Fibroblast of lung (primary cell): ENCODE results near the gene COP1. TPM values are rescaled to one million over a fixed set of nuclear protein-coding genes. Genes with fewer than 3 reads are reported as not detected.
A peak's percentile ranks its signal among the peaks of the same experiment; 100 is the strongest.

Source experiments
- DNase-seq, 2 donors: peaks; one replicate each; pipeline versions ENCODE4 v3.0.0 to v3.0.0-alpha.2; 2010; ENCODE audit warnings: low read depth in 2 of 2
- H2AFZ ChIP-seq: 2 replicates; pipeline ENCODE4 v1.5.1; 2012; ENCODE audit warnings: low read length, control low read depth, inconsistent platforms
- H3K27ac ChIP-seq: 2 replicates; pipeline ENCODE4 v1.5.1; 2011; ENCODE audit warnings: low read length, control low read depth; ENCODE audit not compliant: insufficient read depth
- H3K27me3 ChIP-seq: 2 replicates; pipeline ENCODE4 v1.5.1; 2011; ENCODE audit warnings: mild to moderate bottlenecking, low read length; ENCODE audit not compliant: control insufficient read depth, insufficient read depth
- H3K36me3 ChIP-seq: 2 replicates; pipeline ENCODE4 v1.5.1; 2011; ENCODE audit warnings: low read length; ENCODE audit not compliant: control insufficient read depth, insufficient read depth
- H3K4me1 ChIP-seq: 2 replicates; pipeline ENCODE4 v1.5.1; 2011; ENCODE audit warnings: low read length; ENCODE audit not compliant: control insufficient read depth, insufficient read depth; ENCODE audit errors: extremely low read depth
- H3K4me2 ChIP-seq: 2 replicates; pipeline ENCODE4 v1.5.1; 2011; ENCODE audit warnings: low read length, control low read depth; ENCODE audit not compliant: insufficient read depth; ENCODE audit errors: extremely low read depth
- H3K4me3 ChIP-seq, 4 experiments: fragments of 200-600 bp in 1 of 4; sonication (generic) in 1 of 4; replicated peaks in 1 of 4; 2 replicates each; pipeline ENCODE4 v1.5.1; 2011 to 2016; ENCODE audit warnings: low read length in 4 of 4, low read depth in 3 of 4, mild to moderate bottlenecking in 3 of 4, control low read depth in 2 of 4, inconsistent platforms in 1 of 4, mixed read lengths in 1 of 4; ENCODE audit not compliant: insufficient read depth in 1 of 4; ENCODE audit errors: control extremely low read depth in 1 of 4
- H3K79me2 ChIP-seq: 2 replicates; pipeline ENCODE4 v1.5.1; 2012; ENCODE audit warnings: mild to moderate bottlenecking, low read length, inconsistent platforms; ENCODE audit not compliant: control insufficient read depth, insufficient read depth
- H3K9ac ChIP-seq: 2 replicates; pipeline ENCODE4 v1.5.1; 2011; ENCODE audit warnings: mild to moderate bottlenecking, low read length, control low read depth; ENCODE audit not compliant: insufficient read depth
- H3K9me3 ChIP-seq: 2 replicates; pipeline ENCODE4 v1.5.1; 2012; ENCODE audit warnings: low read depth, low read length; ENCODE audit not compliant: control insufficient read depth, insufficient read depth
- H4K20me1 ChIP-seq: 2 replicates; pipeline ENCODE4 v1.5.1; 2011; ENCODE audit warnings: low read length; ENCODE audit not compliant: control insufficient read depth, insufficient read depth; ENCODE audit errors: extremely low read depth
- EZH2 ChIP-seq: IDR thresholded peaks from 2 replicates; pipeline ENCODE4 v1.5.1; 2012; ENCODE audit warnings: low read length, control low read depth, mild to moderate bottlenecking; ENCODE audit errors: missing control alignments
- polyA plus RNA-seq, 2 donors: library from polyadenylated mRNA; depleted of rRNA in 1 of 2; stranded (reverse) in 1 of 2; unstranded in 1 of 2; fragments of >200 nt; gene quantifications; 2 replicates each; pipeline ENCODE4 v1.2.1, GENCODE V29; 2011 to 2012; ENCODE audit warnings: missing spikeins in 1 of 2
- total RNA-seq: library from RNA; depleted of rRNA; stranded (reverse); fragments of >200 nt; gene quantifications from 2 replicates; pipeline ENCODE4 v1.2.1, GENCODE V29; 2014
- TF ChIP-seq, protein P1 (sequence below), 2 donors: IDR thresholded peaks in 1 of 2; conservative IDR thresholded peaks in 1 of 2; 1 replicate in 1 of 2; 2 replicates in 1 of 2; pipeline ENCODE4 v1.5.1; 2011 to 2012; ENCODE audit warnings: low read length in 2 of 2, control low read depth in 1 of 2, inconsistent platforms in 1 of 2, low read depth in 1 of 2, mild to moderate bottlenecking in 1 of 2

The COP1 gene
- total and polyA plus RNA-seq, 2 donors (not counting 1 experiment from before 2014, with no cell fraction given): 42.0 to 48.1 TPM

DNA sequence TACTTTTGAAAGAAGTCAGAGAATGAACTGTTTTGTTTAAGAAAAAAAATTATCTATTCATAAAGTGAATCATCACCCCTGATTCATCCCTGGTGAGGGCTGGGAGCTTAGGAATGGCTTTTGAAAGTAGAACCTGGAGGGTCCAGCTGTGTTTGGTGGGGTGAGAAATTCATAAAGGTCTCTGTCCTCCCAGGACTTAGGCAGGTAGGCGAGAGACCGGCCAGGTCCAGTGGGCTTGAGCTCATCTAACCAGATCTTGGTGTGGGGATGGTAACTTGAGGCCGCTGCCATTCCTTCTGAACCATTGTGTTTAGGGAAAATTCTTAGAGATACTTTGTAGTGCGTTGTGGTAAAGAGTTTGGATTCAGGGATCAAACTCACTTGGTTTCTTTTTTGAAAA, 306.9 kb downstream of the COP1 start:
- TF ChIP-seq, protein P1, sequence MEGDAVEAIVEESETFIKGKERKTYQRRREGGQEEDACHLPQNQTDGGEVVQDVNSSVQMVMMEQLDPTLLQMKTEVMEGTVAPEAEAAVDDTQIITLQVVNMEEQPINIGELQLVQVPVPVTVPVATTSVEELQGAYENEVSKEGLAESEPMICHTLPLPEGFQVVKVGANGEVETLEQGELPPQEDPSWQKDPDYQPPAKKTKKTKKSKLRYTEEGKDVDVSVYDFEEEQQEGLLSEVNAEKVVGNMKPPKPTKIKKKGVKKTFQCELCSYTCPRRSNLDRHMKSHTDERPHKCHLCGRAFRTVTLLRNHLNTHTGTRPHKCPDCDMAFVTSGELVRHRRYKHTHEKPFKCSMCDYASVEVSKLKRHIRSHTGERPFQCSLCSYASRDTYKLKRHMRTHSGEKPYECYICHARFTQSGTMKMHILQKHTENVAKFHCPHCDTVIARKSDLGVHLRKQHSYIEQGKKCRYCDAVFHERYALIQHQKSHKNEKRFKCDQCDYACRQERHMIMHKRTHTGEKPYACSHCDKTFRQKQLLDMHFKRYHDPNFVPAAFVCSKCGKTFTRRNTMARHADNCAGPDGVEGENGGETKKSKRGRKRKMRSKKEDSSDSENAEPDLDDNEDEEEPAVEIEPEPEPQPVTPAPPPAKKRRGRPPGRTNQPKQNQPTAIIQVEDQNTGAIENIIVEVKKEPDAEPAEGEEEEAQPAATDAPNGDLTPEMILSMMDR (conservative IDR thresholded peaks at IDR 0.05 in 1 of 2, IDR thresholded peaks at IDR 0.05 in 1 of 2; ENCODE audit: low read depth in 1 of 2, low read length in 2 of 2): no peak
- no peak for TF ChIP-seq EZH2
- Histone ChIP-seq H4K20me1 (no peaks in the 10 kb centered on the region), H3K9me3 (no peaks in the 10 kb centered on the region), H3K4me3 (no peak overlapping the region), H3K4me2 (no peak overlapping the region), H3K79me2 (no peaks in the 10 kb centered on the region), H3K4me1 (no peaks in the 10 kb centered on the region), H2AFZ (no peak overlapping the region), H3K36me3 (no peaks in the 10 kb centered on the region), H3K9ac (no peak overlapping the region), H3K27ac (no peak overlapping the region), H3K27me3 (no peaks in the 10 kb centered on the region)
- DNase-seq: peak in 1 of 2 donors; percentile 17

DNA sequence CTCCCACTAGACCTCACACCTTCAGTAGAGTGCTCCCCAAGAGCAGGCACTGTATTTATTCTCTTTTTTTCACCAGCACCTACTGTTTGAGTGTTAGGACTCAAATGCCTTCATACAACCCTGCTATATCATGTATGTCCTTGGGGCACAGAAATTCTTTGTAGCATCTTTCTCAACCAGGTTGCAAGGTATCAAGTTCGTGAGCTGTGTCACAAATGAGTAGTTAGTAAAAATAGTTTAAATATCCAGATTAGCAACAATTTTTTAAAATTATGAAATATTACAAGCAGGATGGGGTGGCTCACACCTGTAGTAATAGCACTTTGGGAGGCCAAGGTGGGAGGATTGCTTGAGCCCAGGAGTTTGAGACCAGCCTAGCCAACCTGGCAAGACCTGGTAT, 311.1 kb downstream of the COP1 start:
- DNase-seq: no peak
- H3K27me3 ChIP-seq: no peaks in the 10 kb centered on the region
- H2AFZ ChIP-seq: no peak overlapping the region
- H3K4me2 ChIP-seq: no peak overlapping the region
- no peak overlapping the region for H3K9ac ChIP-seq
- no peak overlapping the region for H3K27ac ChIP-seq
- H3K4me3 ChIP-seq: no peak overlapping the region
- H3K9me3 ChIP-seq: no peaks in the 10 kb centered on the region
- no peaks in the 10 kb centered on the region for H3K79me2 ChIP-seq
- no peaks in the 10 kb centered on the region for H3K36me3 ChIP-seq
- no peaks in the 10 kb centered on the region for H4K20me1 ChIP-seq
- TF ChIP-seq, protein P1 (conservative IDR thresholded peaks at IDR 0.05 in 1 of 2, IDR thresholded peaks at IDR 0.05 in 1 of 2; ENCODE audit: low read depth in 1 of 2, low read length in 2 of 2): no peak
- TF ChIP-seq EZH2: no peak
- H3K4me1 ChIP-seq: no peaks in the 10 kb centered on the region
